HG02885 (cell line): Measurements from ENCODE around the gene DNAH6.
A peak's percentile ranks its signal among the peaks of the same experiment; 100 is the strongest.

Experiments
- ATAC-seq: cut with Tn5 transposase; IDR thresholded peaks from one replicate; pipeline ENCODE4 v1.9.1; 2021; ENCODE audit warnings: mild to moderate bottlenecking; ENCODE audit not compliant: unreplicated experiment, poor library complexity

DNAH6 gene

DNA sequence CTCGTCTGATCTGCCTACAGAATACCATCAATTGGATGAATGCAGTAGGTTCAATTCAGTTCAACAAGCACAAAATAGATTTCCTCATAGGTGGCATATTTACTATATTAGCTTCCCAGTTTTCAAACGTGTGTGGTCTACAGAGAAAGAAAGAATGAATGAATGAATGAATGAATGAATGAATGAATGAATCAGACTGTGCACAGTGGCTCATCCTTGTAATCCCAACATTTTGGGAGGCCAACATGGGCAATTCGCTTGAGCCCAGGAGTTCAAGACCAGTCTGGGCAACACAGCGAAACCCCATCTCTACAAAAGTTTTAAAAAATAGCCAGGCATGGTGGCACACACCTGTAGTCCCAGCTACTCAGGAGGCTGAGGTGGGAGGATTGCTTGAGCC is 269.7 kb downstream of the DNAH6 start:
- no peak for ATAC-seq

DNA sequence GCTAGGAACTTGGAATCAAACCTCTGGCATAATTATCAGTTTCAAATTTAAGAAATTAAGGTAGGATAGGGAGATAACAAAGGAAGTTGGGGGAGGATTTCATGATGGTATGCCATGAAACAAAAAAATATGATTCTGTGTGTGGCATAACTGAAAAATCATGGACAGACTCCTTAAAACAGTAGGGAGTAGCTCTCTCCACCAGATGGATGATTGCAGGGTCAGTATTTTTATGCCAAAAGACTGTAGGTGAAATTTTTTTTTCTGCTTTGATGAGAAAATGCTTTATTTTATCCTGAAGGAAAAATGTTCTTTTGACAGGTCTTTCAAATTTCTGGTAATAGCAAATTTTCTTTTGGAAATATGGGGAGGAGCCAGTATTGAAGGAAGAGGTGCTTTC is 270.3 kb downstream of the DNAH6 start:
- ATAC-seq: no peak

DNA sequence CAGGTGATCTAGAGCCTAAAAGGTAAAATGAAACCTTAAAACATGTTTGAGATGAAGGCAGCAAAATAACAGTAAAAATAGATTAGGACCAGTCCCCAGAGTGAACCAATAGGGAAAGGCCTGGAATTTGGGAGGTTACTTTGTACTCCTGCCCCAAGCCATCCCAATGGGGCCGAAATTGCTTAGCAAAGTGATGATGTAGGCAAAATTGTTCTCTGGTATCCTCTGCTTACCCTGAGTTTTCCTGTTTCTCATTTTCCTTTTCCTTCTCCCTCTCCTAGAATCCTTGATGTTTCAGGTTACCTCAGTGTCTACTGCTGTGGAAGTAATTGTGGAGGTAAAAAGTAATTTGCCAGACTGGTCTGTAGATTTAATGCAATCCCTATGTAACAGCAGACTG is 271.7 kb downstream of the DNAH6 start:
- ATAC-seq: no peak

DNA sequence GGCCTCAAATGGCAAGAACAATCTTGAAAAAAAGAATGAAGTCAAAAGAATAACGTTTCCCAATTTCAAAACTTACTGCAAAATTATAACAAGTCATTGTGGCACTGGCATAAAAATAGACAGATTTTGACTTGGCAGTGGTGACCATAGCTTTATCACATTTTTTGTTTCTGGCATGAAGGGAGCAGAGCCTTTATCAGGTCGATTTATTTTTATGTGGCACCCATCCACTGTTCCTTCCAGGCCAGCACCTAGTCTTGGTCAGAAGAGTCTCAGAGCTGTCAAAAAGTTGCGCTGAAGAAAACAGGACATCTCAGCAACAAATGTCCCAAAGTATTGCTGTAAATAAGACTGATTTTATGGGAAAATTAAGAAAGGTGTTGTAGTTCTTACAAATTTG is 272.2 kb downstream of the DNAH6 start:
- no peak for ATAC-seq

DNA sequence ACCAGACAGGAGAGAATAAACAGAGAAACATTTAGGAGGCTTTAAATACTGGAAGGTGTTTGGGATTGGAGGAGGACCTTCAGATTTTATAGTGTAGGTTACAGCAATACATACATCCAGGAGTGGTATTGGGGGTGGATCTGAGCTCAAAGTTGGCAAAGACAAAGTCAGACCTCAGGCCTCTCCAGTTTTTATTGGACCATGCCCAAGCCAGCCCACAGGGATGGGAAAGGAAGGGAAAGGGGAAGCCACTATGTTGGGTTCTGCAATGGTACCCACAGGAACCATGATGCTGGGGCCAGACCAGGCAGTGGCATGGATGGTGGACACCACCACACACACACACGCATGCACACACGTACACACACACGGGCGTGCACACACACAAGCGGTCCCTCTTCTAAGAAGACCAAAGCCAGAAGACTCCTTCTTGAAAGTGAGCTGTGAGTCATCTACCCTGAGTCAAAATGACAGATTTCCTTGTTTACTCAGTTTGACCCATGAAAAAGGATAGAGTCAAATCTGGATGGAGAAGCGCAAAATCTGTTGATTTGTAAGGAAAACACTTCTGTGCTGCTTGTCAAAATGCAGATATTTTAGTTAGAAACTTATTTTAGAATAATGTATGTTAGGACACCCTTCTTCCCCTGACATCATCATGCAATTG is 276.7 kb downstream of the DNAH6 start:
- no peak for ATAC-seq

DNA sequence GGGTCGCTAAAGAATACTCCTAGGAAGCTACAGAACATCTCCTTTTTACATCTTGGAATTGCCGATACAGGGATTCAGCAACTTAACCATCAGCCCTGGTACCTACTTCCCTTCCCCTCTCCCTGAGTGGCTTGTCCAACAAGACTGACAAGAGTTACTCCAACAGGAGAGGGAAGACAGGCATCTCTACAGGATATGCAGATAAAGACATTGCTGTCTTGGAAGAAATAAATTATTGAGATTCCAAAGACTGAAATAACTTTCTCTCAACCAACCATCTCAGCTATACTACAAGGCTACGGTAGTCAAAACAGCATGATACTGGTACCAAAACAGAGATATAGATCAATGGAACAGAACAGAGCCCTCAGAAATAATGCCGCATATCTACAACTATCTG is 277.3 kb downstream of the DNAH6 start:
- no peak for ATAC-seq

DNA sequence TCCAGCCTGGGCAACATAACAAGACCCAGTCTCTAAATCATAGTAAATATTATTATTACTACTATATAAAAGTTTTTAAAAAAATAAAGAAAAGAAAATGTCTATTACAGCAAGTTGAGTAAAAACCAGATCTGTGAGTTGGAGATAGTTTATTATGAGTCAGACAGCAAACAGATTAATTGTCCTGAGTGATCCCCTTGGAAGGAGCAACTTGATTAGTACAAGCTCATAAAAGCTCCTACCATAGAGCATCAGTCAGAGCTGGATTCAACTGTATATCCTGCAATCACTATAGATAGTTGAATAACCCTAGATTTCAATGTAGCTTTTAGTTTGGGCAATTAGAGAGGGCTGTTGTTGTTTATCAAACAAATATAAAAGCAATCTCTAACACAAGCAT is 280.5 kb downstream of the DNAH6 start:
- ATAC-seq: no peak

DNA sequence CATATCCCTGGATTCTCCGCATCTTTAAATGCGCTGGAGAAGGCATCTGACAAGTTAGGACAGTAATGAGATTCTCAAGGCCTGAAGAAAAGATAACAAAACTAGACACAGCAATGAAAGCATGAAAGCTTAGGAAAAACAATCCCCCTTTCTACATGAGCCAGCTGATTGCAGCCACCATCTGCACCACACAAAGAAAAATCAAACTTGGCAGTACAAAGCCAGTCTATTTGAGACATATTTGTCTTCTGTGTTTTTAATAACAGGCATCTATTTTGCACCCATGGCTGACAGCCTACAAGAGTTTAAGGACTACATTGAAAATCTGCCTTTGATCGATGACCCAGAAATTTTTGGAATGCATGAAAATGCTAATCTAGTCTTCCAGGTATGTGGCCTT is 281.0 kb downstream of the DNAH6 start:
- no peak for ATAC-seq

DNA sequence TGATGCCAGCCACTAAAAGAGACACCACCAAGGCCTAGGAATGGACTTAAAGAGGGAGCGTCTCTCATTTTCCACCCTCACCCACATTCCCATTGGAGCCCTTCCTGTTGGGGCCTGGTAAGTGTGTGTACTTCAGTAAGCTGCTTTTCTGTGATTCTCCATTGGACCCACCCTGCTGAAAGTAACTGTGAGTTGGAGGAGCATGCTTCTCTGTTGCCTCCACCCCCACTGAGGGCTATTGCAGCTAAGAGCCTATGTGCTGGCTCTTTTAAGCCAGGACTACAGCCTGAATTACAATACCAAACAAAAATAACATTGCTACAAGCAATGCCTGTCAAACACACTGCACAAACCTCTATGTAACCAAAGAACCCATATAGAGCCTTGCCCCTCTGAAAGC is 283.5 kb downstream of the DNAH6 start:
- ATAC-seq: peak; percentile 30

DNA sequence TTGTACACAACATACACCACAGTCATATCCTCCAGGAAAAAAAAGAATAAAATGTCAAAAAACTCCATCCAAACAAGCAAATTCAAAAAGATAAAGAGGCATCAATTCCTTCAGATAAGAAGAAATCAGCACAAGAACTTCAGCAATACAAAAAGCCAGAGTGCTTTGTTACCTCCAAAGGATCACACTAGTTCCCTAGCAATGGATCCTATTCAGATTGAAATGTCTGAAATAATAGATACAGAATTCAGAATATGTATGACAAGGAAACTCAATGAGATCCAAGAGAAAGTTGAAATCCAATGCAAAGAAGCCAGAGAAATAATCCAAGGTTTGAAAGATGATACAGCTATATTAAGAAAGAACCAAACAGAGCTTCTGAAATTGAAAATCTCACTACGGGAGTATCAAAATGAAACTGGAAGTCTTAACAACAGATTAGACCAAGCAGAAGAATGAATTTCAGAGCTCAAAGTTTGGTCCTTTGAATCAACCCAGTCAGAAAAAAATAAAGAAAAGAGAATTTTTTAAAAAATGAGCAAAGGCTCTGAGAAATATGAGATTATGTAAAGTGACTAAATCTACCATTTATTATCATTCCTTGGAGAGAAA is 284.0 kb downstream of the DNAH6 start:
- ATAC-seq: peak; percentile 92

DNA sequence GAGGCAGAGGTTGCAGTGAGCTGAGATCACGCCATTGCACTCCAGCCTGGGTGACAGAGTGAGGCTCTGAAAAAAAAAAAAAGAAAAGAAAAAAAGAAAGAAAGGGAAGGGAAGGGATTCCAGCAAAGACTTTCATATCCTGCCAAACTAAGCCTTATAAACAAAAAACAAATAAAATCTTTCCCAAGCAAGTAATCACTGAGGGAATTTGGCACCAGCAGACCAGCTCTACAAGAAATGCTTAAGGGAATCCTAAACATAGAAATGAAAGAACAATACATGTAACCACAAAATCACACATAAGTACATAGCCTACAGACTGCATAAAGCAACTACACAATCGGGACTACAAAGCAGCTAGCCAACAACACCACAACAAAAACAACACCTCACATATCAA is 285.5 kb downstream of the DNAH6 start:
- ATAC-seq: no peak

DNA sequence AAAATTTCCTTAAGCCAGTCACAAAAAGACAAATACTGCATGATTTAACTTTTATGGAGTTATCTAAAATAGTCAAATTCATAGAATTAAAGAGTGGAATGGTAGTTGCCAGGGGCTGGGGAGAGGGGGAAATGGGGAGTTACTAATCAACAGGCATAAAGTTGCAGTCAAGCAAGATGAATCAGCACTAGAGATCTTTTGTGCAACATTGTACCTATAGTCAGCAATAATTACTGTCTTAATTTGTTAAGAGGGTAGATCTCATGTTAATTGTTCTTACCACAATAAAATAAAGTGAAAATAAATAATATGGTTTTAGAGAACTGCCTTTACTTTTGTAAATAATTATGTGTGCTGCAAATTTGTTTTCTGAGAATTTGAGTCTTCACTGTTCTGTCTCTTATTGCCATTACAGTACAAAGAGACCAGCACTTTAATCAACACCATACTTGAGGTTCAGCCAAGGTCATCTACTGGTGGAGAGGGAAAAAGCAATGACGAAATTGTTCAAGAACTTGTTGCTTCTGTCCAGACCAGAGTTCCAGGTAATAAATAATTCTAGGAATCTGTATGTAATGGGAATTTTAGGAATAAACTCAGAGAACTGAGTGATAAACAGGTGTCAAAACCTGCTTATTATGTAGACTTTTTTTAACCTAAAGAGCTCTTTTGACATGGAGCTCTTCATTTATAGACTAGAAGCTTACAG is 289.1 kb downstream of the DNAH6 start:
- ATAC-seq: no peak

DNA sequence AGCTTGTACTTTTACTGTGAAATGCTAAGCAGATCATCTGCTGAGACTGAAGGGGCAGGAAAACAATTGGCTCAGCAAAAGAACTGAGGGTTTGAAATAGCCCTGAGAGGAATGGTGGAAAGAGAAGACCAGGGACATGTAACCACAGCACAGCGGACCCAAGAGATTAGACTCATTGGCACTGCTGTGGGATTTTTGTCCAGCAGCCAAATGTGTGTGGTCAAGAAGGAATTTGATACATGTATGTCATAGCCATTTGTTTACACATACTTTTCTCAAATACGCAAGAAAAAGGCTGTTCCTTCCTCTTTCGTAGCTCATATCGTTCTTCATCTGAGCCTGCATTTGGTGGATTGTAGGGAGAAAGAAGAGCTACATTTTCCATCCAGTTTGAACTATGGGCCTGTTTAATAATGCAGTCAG is 290.8 kb downstream of the DNAH6 start:
- ATAC-seq: no peak

DNA sequence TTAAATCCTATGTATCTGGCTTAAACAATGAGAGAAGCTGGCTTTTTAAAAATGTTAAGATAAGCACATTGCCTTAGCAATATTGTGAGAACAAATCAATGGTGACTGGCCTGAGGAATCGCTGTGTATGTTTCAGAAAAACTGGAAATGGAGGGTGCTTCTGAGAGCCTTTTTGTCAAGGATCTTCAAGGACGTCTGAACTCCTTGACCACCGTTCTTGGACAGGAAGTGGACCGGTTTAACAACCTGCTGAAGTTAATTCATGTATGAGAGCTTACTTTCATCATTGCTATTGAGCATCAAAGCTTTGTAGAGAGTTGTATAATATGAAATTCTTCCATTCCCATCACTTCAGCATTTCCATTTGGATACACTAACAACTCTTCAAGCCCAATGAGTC is 292.0 kb downstream of the DNAH6 start:
- no peak for ATAC-seq

DNA sequence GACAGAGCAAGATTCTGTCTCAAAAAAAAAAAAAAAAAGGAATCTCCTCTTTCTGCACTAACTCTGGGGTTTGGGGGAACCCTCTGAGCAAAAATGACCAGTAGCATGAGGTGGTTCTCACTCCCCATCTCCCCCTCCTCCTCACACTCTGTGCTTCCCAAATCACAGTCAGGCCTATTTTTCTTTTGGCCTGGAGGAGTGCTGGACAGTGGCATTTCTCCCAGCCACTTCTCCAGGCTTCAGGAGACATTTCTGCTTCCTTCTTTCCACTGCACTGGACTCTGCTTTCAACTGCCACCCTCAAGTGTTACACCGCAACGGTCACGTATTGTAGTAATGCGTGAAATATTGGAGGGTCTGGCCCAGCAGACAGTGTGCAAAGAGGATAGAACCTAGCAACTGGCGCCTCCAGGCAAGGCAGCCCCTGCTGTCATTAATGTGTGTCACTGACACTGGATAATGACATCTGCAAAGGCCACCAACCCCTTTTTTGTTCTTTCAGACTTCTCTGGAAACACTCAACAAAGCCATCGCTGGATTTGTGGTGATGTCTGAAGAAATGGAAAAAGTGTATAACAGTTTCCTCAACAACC is 295.6 kb downstream of the DNAH6 start:
- ATAC-seq: no peak

DNA sequence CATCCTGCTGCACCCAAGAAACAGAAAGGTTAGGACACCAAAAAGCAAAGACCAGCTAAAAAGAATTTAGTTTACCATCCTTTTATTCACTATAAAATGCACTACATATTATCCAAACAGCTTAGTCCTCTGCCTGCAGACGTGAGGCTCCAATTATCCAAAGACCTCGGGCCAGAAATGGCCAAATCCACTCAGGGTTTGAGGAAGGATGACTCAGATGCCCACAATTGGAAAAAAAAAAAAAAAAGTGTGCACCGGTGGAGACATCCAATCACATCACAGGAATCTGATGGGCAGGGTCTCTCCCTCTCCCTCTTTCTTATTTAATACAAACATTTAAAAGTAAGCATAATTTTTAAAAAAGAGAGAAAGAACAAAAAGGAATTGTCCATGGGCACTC is 298.8 kb downstream of the DNAH6 start:
- no peak for ATAC-seq

DNA sequence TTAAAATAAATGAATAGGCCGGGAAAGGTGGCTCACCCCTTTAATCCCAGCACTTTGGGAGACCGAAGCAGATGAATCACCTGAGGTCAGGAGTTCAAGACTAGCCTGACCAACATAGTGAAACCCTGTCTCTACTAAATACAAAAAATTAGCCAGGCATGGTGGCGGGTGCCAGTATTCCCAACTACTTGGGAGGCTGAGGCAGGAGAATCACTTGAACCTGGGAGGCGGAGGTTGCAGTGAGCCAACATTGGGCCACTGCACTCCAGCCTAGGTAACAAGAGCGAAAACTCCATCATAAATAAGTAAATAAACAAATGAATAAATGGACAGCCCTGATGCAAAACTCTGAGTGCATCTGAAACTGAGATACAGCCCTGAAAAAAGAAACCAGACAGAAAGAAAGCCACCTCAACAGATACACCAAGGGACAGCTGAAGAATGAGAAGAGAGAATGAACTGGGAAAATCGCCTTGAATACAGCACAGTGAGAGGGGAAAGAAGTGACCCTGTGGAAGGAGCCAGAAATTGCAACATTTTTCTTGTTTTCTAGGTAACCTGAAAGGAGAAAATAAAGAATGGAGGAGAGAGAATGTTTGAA is 300.2 kb downstream of the DNAH6 start:
- peak; percentile 74 for ATAC-seq

DNA sequence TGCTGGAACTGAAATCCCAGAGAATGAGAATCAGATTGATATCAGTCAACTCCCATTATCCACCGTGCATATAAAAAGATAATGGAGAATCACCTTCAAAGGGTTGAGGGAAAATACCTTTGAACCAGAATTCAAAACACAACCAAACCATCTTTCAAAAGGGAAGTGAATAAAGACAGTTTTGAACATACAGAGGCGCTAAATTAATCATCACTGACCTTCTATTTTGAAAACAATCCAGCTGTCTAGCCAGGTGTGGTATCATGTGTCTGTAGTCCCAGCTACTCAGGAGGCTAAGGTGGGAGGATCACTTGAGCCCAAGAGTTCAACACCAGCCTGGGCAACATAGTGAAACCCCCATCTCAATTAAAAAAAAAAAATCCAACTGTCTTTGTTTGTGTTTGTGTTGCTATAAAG is 300.9 kb downstream of the DNAH6 start:
- ATAC-seq: peak; percentile 95

DNA sequence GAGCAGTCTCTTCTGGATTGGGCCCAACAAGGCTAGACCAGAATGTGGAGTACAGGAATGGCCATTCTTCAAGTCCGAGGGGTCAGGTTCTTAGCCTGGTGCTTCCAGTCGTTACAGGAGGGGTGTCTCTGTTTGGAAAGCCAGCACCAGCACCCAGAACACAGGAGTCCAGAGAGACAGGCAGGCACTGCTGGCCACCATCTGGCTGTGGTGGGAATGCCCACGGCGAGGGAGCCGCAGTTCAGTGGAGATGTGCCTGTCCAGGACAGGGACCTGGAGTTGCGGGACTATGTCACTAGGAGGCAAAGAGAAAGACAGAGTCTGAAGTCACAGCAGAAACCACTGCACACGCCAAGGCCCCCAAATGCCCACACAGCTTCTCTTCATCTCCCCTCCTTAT is 305.5 kb downstream of the DNAH6 start:
- ATAC-seq: no peak

DNA sequence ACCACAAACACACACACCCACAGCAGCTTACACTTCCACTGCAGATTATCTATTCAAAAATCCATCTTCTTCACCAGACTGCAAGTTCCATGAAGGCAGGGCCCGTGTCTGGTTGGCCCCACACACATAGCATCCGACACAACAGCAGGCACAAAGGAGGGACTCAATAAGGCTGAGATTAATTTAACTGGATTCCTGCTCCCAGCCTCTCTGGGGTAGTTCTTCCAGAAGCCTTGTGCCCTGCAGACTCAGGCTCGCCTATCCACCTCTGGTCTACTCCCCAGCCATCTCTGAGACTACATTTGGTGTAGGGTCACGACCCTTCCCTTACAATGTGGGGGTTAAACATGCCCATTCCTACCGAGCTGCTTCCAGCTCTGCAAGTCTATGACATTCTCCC is 306.9 kb downstream of the DNAH6 start:
- no peak for ATAC-seq

DNA sequence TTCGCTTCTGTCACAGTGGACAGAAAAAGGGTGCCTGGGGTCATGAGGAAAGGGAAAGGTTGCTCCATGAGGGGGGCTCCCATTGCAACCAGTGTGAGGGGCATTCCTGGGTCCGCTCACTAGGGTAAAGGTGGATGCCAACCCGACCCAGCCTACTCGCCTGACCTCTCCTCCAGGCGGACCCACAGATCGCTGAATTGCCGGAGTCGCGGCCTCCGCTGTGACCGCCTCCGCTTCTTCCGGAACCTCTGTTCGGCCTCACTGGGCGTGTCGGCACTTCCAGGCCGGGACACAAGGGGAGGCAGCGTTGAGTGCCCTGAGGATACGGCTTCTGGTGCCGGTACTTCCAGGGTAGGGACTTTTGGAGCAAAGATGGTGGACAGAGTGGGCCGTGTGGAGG is 307.5 kb downstream of the DNAH6 start:
- no peak for ATAC-seq
